Mesothelial cell of epicardium (in vitro differentiated cells): ENCODE results near the gene FXYD5. TPM values are rescaled to one million over a fixed set of nuclear protein-coding genes. Genes with fewer than 3 reads are reported as not detected.

Experiments used
- DNase-seq, 2 experiments: peaks; one replicate each; pipeline ENCODE4 v3.0.0; 2021; ENCODE audit warnings: low spot score in 2 of 2; ENCODE audit not compliant: unreplicated experiment in 2 of 2
- H3K27ac Mint-ChIP-seq: 2 replicates; pipeline ENCODE4 v1.8.0; 2021; ENCODE audit warnings: mixed read lengths
- H3K27me3 Mint-ChIP-seq: 2 replicates; pipeline ENCODE4 v1.8.0; 2021; ENCODE audit warnings: low read depth, mixed read lengths
- H3K36me3 Mint-ChIP-seq: 2 replicates; pipeline ENCODE4 v1.8.0; 2021; ENCODE audit warnings: mixed read lengths
- H3K4me1 Mint-ChIP-seq: 2 replicates; pipeline ENCODE4 v1.8.0; 2021; ENCODE audit warnings: mixed read lengths
- H3K4me3 Mint-ChIP-seq: 2 replicates; pipeline ENCODE4 v1.8.0; 2021; ENCODE audit warnings: mild to moderate bottlenecking, moderate library complexity, mixed read lengths
- H3K9me3 Mint-ChIP-seq: 2 replicates; pipeline ENCODE4 v1.8.0; 2021; ENCODE audit warnings: mixed read lengths
- total RNA-seq: library from RNA; stranded (reverse); gene quantifications from 3 replicates; pipeline ENCODE4 v1.2.1, GENCODE V29; 2021
- TF ChIP-seq, protein P1 (sequence below): fragments of 200-600 bp; sonication (generic); IDR thresholded peaks from one replicate; pipeline ENCODE4 v1.5.0; 2021; ENCODE audit warnings: antibody characterized with exemption; ENCODE audit not compliant: unreplicated experiment

The FXYD5 gene
- total RNA-seq, 1 donor from 2014 or later = 24.7 TPM

- H3K27ac Mint-ChIP-seq = no peak overlapping the region
- no peaks in the 10 kb centered on the region for H3K9me3 Mint-ChIP-seq
- peaks cover 33% of the 10 kb centered on the region for H3K27me3 Mint-ChIP-seq
- TF ChIP-seq, protein P1, sequence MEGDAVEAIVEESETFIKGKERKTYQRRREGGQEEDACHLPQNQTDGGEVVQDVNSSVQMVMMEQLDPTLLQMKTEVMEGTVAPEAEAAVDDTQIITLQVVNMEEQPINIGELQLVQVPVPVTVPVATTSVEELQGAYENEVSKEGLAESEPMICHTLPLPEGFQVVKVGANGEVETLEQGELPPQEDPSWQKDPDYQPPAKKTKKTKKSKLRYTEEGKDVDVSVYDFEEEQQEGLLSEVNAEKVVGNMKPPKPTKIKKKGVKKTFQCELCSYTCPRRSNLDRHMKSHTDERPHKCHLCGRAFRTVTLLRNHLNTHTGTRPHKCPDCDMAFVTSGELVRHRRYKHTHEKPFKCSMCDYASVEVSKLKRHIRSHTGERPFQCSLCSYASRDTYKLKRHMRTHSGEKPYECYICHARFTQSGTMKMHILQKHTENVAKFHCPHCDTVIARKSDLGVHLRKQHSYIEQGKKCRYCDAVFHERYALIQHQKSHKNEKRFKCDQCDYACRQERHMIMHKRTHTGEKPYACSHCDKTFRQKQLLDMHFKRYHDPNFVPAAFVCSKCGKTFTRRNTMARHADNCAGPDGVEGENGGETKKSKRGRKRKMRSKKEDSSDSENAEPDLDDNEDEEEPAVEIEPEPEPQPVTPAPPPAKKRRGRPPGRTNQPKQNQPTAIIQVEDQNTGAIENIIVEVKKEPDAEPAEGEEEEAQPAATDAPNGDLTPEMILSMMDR = no peak
- no peak for DNase-seq
- H3K36me3 Mint-ChIP-seq = peaks cover 3% of the 10 kb centered on the region
- H3K4me3 Mint-ChIP-seq = peak overlapping the region; percentile 82
- H3K4me1 Mint-ChIP-seq = peaks cover 22% of the 10 kb centered on the region
Measured at GRCh38 chr19:35155981-35156672, 1.6 kb downstream of the FXYD5 start.

- no peaks in the 10 kb centered on the region for H3K9me3 Mint-ChIP-seq
- H3K4me1 Mint-ChIP-seq = peaks cover 22% of the 10 kb centered on the region
- H3K27ac Mint-ChIP-seq = no peak overlapping the region
- H3K36me3 Mint-ChIP-seq = peaks cover 8% of the 10 kb centered on the region
- DNase-seq = no peak
- TF ChIP-seq, protein P1 = no peak
- no peak overlapping the region for H3K4me3 Mint-ChIP-seq
- H3K27me3 Mint-ChIP-seq = peaks cover 33% of the 10 kb centered on the region
Measured at GRCh38 chr19:35156673-35157014, 2.1 kb downstream of the FXYD5 start.

DNA sequence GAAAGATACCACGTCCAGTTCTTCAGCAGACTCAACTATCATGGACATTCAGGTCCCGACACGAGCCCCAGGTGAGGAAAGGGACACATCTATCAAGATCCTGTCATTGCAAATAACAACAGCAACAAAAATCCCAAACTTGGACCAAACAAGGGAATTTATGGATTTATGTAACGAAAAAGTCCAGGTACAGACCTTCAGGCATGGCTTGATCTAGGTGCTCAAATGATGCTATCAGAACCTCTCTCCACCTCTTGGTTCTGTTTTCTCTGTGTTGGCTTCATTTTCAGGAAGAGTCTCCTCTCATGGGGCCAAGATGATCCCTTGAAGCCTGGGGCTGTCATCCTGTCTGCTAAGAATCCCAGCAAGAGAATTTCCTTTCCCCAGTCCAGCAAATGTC lies 2.9 kb downstream of the FXYD5 start:
- no peak overlapping the region for H3K27ac Mint-ChIP-seq
- peaks cover 9% of the 10 kb centered on the region for H3K36me3 Mint-ChIP-seq
- H3K9me3 Mint-ChIP-seq = peaks cover 5% of the 10 kb centered on the region
- no peak overlapping the region for H3K4me3 Mint-ChIP-seq
- H3K4me1 Mint-ChIP-seq = peaks cover 18% of the 10 kb centered on the region
- DNase-seq = no peak
- peaks cover 29% of the 10 kb centered on the region for H3K27me3 Mint-ChIP-seq
- TF ChIP-seq, protein P1 = no peak

DNA sequence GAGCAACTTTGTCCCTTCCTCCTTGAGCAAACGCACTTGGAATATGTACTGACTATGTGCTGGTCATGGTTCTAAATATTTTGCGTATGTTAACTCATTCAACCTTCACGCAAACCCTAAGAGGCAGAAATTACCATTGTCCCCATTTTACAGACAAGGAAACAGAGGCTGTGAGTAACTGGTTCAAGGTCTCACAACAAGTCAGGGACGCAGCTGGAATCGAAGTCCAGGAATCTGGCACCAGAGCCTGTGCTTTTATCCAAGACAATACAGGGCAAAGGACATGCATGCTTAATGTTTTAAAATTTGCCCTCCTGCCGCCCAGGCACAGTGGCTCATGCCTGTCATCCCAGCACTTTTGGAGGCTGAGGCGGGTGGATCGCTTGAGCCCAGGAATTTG lies 5.1 kb downstream of the FXYD5 start:
- peaks cover 21% of the 10 kb centered on the region for H3K36me3 Mint-ChIP-seq
- DNase-seq = no peak
- H3K9me3 Mint-ChIP-seq = peaks cover 14% of the 10 kb centered on the region
- H3K27me3 Mint-ChIP-seq = peaks cover 18% of the 10 kb centered on the region
- H3K4me1 Mint-ChIP-seq = peaks cover 8% of the 10 kb centered on the region
- TF ChIP-seq, protein P1 = no peak
- no peak overlapping the region for H3K4me3 Mint-ChIP-seq
- H3K27ac Mint-ChIP-seq = no peak overlapping the region

- Mint-ChIP-seq H3K4me1 (no peaks in the 10 kb centered on the region), H3K27me3 (peaks cover 8% of the 10 kb centered on the region), H3K36me3 (peaks cover 28% of the 10 kb centered on the region), H3K4me3 (no peak overlapping the region), H3K9me3 (peaks cover 21% of the 10 kb centered on the region), H3K27ac (no peak overlapping the region)
- TF ChIP-seq, protein P1 = no peak
- no peak for DNase-seq
Measured at GRCh38 chr19:35160629-35161433, 6.3 kb downstream of the FXYD5 start.
